IMR-90 (cell line): ENCODE data around the gene HOTAIR.

Experiments
- BHLHE40 ChIP-seq: fragments of 150-350 bp; IDR thresholded peaks from 2 replicates; pipeline ENCODE4 v1.6.1; 2016; ENCODE audit warnings: mild to moderate bottlenecking, low read depth, low read length
- MAFK ChIP-seq: IDR thresholded peaks from 2 replicates; pipeline ENCODE4 v1.6.1; 2012; ENCODE audit warnings: low read depth, low read length, improper control_type of control experiment
- MAZ ChIP-seq: IDR thresholded peaks from 2 replicates; pipeline ENCODE4 v1.6.1; 2012; ENCODE audit warnings: low read depth, mild to moderate bottlenecking, low read length, improper control_type of control experiment, moderate library complexity, borderline replicate concordance
- POLR2A ChIP-seq: IDR thresholded peaks from 2 replicates; pipeline ENCODE4 v1.6.1; 2012; ENCODE audit warnings: mild to moderate bottlenecking, low read depth, low read length
- RAD21 ChIP-seq: IDR thresholded peaks from 2 replicates; pipeline ENCODE4 v1.6.1; 2012; ENCODE audit warnings: low read length, improper control_type of control experiment
- RCOR1 ChIP-seq: IDR thresholded peaks from 2 replicates; pipeline ENCODE4 v1.6.1; 2012; ENCODE audit warnings: mild to moderate bottlenecking, low read length, improper control_type of control experiment; ENCODE audit not compliant: insufficient replicate concordance
- SMC3 ChIP-seq: fragments of 150-350 bp; IDR thresholded peaks from 2 replicates; pipeline ENCODE4 v1.6.1; 2016; ENCODE audit warnings: low read depth, mild to moderate bottlenecking, antibody characterized with exemption, low read length, moderate library complexity
- TF ChIP-seq, protein P1 (sequence below): conservative IDR thresholded peaks from 2 replicates; pipeline ENCODE4 v1.5.1; 2012; ENCODE audit warnings: mild to moderate bottlenecking, low read depth, low read length, improper control_type of control experiment
- TF ChIP-seq, protein P2 (sequence below): fragments of 150-350 bp; IDR thresholded peaks from 2 replicates; pipeline ENCODE4 v1.6.1; 2017; ENCODE audit warnings: mild to moderate bottlenecking, antibody characterized with exemption, low read length, low read depth

DNA sequence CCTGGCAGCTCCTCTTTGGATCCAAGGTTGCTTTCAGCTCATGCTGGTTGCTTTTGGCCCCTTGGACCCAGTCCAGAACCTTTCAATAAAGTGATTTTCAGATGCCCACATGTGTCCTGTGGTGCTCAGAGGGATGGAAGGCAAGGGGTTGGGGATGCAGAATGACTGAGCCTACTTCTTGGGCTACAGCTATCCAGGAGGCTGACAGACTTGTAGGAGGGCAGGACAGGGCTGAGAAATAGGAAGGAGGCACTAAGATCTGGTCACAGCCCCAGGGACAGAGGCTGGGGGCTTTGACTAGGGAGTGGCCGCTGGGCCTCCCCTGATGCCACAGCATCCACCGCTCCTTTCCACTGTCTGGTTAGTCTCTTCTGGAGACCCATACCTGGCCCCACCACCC lies 3.1 kb downstream of the HOTAIR start:
- TF ChIP-seq, protein P1, sequence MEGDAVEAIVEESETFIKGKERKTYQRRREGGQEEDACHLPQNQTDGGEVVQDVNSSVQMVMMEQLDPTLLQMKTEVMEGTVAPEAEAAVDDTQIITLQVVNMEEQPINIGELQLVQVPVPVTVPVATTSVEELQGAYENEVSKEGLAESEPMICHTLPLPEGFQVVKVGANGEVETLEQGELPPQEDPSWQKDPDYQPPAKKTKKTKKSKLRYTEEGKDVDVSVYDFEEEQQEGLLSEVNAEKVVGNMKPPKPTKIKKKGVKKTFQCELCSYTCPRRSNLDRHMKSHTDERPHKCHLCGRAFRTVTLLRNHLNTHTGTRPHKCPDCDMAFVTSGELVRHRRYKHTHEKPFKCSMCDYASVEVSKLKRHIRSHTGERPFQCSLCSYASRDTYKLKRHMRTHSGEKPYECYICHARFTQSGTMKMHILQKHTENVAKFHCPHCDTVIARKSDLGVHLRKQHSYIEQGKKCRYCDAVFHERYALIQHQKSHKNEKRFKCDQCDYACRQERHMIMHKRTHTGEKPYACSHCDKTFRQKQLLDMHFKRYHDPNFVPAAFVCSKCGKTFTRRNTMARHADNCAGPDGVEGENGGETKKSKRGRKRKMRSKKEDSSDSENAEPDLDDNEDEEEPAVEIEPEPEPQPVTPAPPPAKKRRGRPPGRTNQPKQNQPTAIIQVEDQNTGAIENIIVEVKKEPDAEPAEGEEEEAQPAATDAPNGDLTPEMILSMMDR = no peak
- TF ChIP-seq, protein P2, sequence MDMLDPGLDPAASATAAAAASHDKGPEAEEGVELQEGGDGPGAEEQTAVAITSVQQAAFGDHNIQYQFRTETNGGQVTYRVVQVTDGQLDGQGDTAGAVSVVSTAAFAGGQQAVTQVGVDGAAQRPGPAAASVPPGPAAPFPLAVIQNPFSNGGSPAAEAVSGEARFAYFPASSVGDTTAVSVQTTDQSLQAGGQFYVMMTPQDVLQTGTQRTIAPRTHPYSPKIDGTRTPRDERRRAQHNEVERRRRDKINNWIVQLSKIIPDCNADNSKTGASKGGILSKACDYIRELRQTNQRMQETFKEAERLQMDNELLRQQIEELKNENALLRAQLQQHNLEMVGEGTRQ = no peak
- no peak for TF ChIP-seq MAFK
- no peak for TF ChIP-seq MAZ
- no peak for TF ChIP-seq BHLHE40
- no peak for TF ChIP-seq SMC3
- TF ChIP-seq POLR2A = no peak
- TF ChIP-seq RAD21 = no peak
- no peak for TF ChIP-seq RCOR1
